MM.1S (cell line): ENCODE data around the gene AFP.
"Not testable (repeated sequence)": the region's sequence is repeated elsewhere in the genome, so short reads cannot be mapped to it uniquely, and the experiment has no call there.

Source experiments
- DNase-seq: peaks from one replicate; pipeline ENCODE4 v3.0.0-alpha.2; 2015
- H2AFZ ChIP-seq: fragments of 300-600 bp; sonication (generic); 2 replicates; pipeline ENCODE4 v1.6.0; 2016; ENCODE audit warnings: antibody characterized with exemption, low read length
- H3F3A ChIP-seq: fragments of 300-600 bp; sonication (generic); 2 replicates; pipeline ENCODE4 v1.6.1; 2016; ENCODE audit warnings: mild to moderate bottlenecking, antibody characterized with exemption, low read length, moderate library complexity, mixed read lengths; ENCODE audit not compliant: insufficient read depth
- H3K27ac ChIP-seq: fragments of 300-600 bp; sonication (generic); 2 replicates; pipeline ENCODE4 v1.5.1; 2016; ENCODE audit warnings: mild to moderate bottlenecking, low read length
- H3K27me3 ChIP-seq: fragments of 300-600 bp; sonication (generic); replicated peaks from 2 replicates; pipeline ENCODE4 v1.6.0; 2016; ENCODE audit warnings: low read length; ENCODE audit not compliant: insufficient read depth
- H3K36me3 ChIP-seq: fragments of 300-600 bp; sonication (generic); replicated peaks from 2 replicates; pipeline ENCODE4 v1.6.1; 2016; ENCODE audit warnings: mild to moderate bottlenecking, low read length, mixed read lengths; ENCODE audit not compliant: insufficient read depth
- H3K4me1 ChIP-seq: fragments of 300-600 bp; sonication (generic); 2 replicates; pipeline ENCODE4 v1.6.1; 2016; ENCODE audit warnings: low read length, mixed read lengths
- H3K4me2 ChIP-seq: fragments of 300-600 bp; sonication (generic); 2 replicates; pipeline ENCODE4 v1.6.0; 2016; ENCODE audit warnings: low read depth, low read length
- H3K4me3 ChIP-seq: fragments of 300-600 bp; sonication (generic); 2 replicates; pipeline ENCODE4 v1.5.1; 2016; ENCODE audit warnings: low read length, mixed read lengths
- H3K79me2 ChIP-seq: fragments of 300-600 bp; sonication (generic); 2 replicates; pipeline ENCODE4 v1.6.1; 2016; ENCODE audit warnings: mixed run types, low read length, mixed read lengths
- H3K9ac ChIP-seq: fragments of 300-600 bp; sonication (generic); 2 replicates; pipeline ENCODE4 v1.6.1; 2016; ENCODE audit warnings: low read length, mixed read lengths
- H3K9me2 ChIP-seq: fragments of 300-600 bp; sonication (generic); replicated peaks from 2 replicates; pipeline ENCODE4 v1.6.1; 2016; ENCODE audit warnings: mild to moderate bottlenecking, low read length, mixed read lengths; ENCODE audit not compliant: insufficient read depth
- H3K9me3 ChIP-seq: fragments of 300-600 bp; sonication (generic); replicated peaks from 2 replicates; pipeline ENCODE4 v1.6.1; 2016; ENCODE audit warnings: mild to moderate bottlenecking, low read length, mixed read lengths; ENCODE audit not compliant: insufficient read depth
- H4K20me1 ChIP-seq: fragments of 300-600 bp; sonication (generic); 2 replicates; pipeline ENCODE4 v1.6.1; 2016; ENCODE audit warnings: mild to moderate bottlenecking, low read length, moderate library complexity, mixed read lengths; ENCODE audit not compliant: insufficient read depth
- CTCF ChIP-seq: fragments of 300-600 bp; sonication (generic); IDR thresholded peaks from 2 replicates; pipeline ENCODE4 v1.5.1; 2016; ENCODE audit warnings: antibody characterized with exemption, low read length, mixed read lengths
- EZH2 ChIP-seq: fragments of 300-600 bp; sonication (generic); optimal IDR thresholded peaks from 2 replicates; pipeline ENCODE3; 2017; ENCODE audit warnings: low read depth, mild to moderate bottlenecking, antibody characterized with exemption, low read length, mixed read lengths
- EZH2phosphoT487 ChIP-seq: fragments of 300-600 bp; sonication (generic); IDR thresholded peaks from 2 replicates; pipeline ENCODE4 v1.6.1; 2018; ENCODE audit warnings: antibody characterized with exemption, low read length

The AFP gene

GRCh38 chr4:73435984-73436383 lies at the start of gene AFP:
AFP (plus strand) TSS chr4:73436221; CDS start chr4:73436263, 42 bp downstream.
- no peak for DNase-seq
- Histone ChIP-seq H3F3A (no peaks in the 10 kb centered on the region), H3K27me3 (no peaks in the 10 kb centered on the region), H3K4me2 (no peak within 1 kb of the TSS), H4K20me1 (no peaks in the 10 kb centered on the region), H3K79me2 (no peaks in the 10 kb centered on the region), H3K9me2 (no peaks in the 10 kb centered on the region), H3K9ac (no peak within 1 kb of the TSS), H3K36me3 (no peaks in the 10 kb centered on the region), H2AFZ (no peak within 1 kb of the TSS), H3K4me1 (no peaks in the 10 kb centered on the region), H3K9me3 (no peaks in the 10 kb centered on the region), H3K4me3 (no peak within 1 kb of the TSS), H3K27ac (no peak within 1 kb of the TSS)
- TF ChIP-seq EZH2 (no peak), CTCF (no peak), EZH2phosphoT487 (no peak)

GRCh38 chr4:73387552-73387951 lies 48.5 kb upstream of the AFP start:
- H2AFZ ChIP-seq, result no peak overlapping the region
- H3K79me2 ChIP-seq, result no peaks in the 10 kb centered on the region
- H3F3A ChIP-seq, result no peaks in the 10 kb centered on the region
- no peaks in the 10 kb centered on the region for H4K20me1 ChIP-seq
- H3K4me1 ChIP-seq, result no peaks in the 10 kb centered on the region
- H3K36me3 ChIP-seq, result no peaks in the 10 kb centered on the region
- H3K27ac ChIP-seq, result no peak overlapping the region
- H3K4me3 ChIP-seq, result no peak overlapping the region
- no peak for DNase-seq
- H3K4me2 ChIP-seq, result no peak overlapping the region; the same call in 1 of the 2 replicates
- no peaks in the 10 kb centered on the region for H3K9me2 ChIP-seq
- no peaks in the 10 kb centered on the region for H3K9me3 ChIP-seq
- no peaks in the 10 kb centered on the region for H3K27me3 ChIP-seq
- H3K9ac ChIP-seq, result no peak overlapping the region
- no peak for TF ChIP-seq CTCF
- TF ChIP-seq EZH2, result no peak
- no peak for TF ChIP-seq EZH2phosphoT487

GRCh38 chr4:73388887-73389286 lies 47.1 kb upstream of the AFP start:
- H3K4me1 ChIP-seq, result no peaks in the 10 kb centered on the region

GRCh38 chr4:73389663-73390062 lies 46.4 kb upstream of the AFP start:
- not testable (repeated sequence) for H3K4me2 ChIP-seq, H3K4me1 ChIP-seq, H4K20me1 ChIP-seq, H3K9me2 ChIP-seq, H3K79me2 ChIP-seq, H3K27ac ChIP-seq, H3F3A ChIP-seq, H3K27me3 ChIP-seq, H3K9ac ChIP-seq, DNase-seq, H3K4me3 ChIP-seq, H3K9me3 ChIP-seq, H2AFZ ChIP-seq, H3K36me3 ChIP-seq

More at GRCh38 chr4:73388887-73389286, 47.1 kb upstream of the AFP start:
- no peaks in the 10 kb centered on the region for H3F3A ChIP-seq
- no peak for DNase-seq
- H3K79me2 ChIP-seq, result no peaks in the 10 kb centered on the region
- no peaks in the 10 kb centered on the region for H4K20me1 ChIP-seq
- no peak overlapping the region for H3K9ac ChIP-seq
- TF ChIP-seq EZH2phosphoT487 (no peak), CTCF (no peak), EZH2 (no peak)
- H3K4me3 ChIP-seq, result no peak overlapping the region
- no peaks in the 10 kb centered on the region for H3K27me3 ChIP-seq
- H3K4me2 ChIP-seq, result no peak overlapping the region
- no peaks in the 10 kb centered on the region for H3K9me2 ChIP-seq
- no peaks in the 10 kb centered on the region for H3K36me3 ChIP-seq
- H3K27ac ChIP-seq, result no peak overlapping the region
- H3K9me3 ChIP-seq, result no peaks in the 10 kb centered on the region
- H2AFZ ChIP-seq, result no peak overlapping the region
